IPS-11a (cell line): ENCODE measurements around the gene OR7D2.
"Not testable (repeated sequence)": the region's sequence is repeated elsewhere in the genome, so short reads cannot be mapped to it uniquely, and the experiment has no call there.

Experiments
- H3K4me3 ChIP-seq: one replicate; pipeline ENCODE4 v1.5.1; 2013; ENCODE audit warnings: low read depth, low read length, control low read depth

Gene OR7D2

DNA sequence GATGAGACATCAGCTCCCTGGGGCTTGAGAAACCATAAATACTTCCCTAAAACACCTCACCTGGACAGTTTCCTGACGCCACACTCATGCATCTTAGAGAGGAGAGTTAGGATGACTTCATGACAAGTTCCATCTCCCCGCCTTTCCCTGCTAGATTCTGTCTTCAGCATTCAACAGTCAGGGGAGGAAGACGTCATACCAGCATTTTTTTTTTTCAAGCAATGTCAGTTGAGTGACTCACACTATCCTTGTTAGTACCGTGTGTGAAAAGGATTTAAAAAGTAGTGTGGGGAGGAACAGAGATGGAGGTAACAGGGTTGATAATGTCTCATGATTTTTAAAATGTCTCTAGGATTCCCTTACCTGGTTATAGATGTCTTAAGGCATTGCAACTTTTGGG, at the start of gene OR7D2:
Gene OR7D2, plus strand, starts transcription at position 79 of the 400 bp plus-strand sequence. CDS start 6,803 bp downstream, outside the sequence.
- H3K4me3 ChIP-seq: no peak within 1 kb of the TSS

DNA sequence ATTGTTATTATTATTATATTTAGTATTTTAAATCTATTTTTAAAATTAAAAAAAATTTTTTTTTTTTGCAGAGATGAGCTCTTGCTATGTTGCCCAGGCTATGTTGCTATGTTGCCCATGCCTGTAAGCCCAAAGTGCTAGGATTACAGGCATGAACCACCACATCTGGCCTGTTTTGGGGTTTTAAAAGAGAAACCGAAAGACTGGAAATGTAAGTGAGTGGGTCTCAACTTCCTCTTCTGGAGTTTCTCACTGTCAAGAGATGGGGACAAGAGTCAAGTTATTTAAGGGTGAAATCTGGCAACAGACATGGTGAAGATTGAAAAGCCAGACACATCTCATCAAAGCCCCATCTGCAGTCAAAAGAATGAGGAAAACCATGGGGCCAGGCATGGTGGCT, 47.8 kb upstream of the OR7D2 start:
- no peak overlapping the region for H3K4me3 ChIP-seq

DNA sequence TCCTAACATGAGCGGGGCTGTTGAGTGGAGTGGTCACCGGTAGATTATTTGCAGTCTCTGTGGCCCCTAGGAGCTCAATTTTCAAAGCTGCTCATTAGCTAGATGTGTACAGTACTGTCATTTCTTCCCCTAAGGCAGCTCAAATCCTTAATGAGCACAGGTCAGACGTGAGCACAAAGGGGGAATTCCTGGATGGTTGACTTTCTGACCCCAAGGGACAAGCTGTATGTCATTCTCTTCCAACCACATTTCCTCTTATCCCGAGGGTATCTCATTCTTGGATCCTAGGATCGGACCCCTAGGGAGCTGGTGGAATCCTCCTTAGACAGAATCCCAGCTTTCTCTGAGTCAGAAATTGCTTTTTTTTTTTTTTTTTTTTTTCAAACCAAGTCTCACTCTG, 46.4 kb upstream of the OR7D2 start:
- no peak overlapping the region for H3K4me3 ChIP-seq

DNA sequence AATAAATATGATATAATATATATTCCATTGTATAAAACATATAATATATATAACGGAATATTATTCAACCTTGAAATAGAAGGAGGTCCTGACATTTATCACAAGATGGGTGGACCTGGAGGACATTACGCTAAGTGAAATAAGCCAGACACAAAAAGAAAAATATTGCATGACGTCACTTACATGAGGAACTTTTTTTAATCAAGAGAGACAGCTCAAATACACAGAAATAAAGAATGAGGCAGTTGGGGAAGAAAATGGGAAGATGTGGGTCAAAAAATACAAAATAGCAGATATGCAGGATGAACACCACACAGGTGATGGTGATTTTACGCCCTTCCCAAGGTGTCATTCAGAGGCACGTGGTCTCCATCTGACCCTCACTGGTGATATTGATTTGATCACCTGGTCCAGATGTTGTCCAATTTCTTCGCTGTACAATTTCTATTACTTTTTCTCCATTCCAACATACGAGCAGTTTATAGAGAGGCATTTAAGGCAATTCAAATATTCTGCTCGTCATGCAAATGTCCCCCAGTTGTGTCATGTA, 39.1 kb upstream of the OR7D2 start:
- peak overlapping the region; percentile 98 for H3K4me3 ChIP-seq

DNA sequence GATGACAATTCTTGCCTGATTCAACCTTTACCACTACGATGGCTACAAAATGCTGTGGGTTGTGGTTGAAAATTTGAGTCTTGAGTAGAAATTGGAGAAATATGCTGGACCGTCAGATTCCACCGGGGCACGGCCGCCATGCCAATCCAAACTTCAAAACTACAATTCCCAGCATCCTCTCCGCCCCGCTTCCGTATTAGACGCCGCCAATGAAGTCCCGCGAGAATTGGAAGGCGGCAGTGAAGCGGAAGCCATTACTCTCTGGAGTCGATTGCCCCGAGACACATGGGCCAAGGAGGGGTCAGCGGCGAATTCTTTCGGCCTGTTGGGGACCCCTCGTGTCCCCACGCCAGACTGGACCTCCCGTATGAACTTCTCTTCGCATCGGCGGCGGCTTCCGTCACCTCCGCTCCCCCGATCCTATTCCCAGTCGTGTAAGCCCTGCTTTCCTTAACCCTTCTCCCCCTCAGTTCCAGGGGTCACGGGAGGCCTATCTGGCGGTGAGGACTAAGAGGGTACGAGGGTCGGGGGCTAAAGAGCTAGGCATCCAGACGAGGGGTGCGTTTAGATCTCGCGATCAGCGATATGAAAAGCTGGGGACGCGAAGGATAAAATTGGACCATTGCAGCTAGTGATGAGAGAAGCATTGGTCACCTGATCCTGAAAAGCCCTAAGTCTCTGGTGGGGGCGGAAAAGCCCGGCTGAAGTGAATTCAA, 38.5 kb upstream of the OR7D2 start, which contains the start of gene ZNF317:
Gene ZNF317, plus strand, starts transcription at position 239 of the 716 bp plus-strand sequence. CDS start 15,620 bp downstream, outside the sequence.
- H3K4me3 ChIP-seq: peak within 1 kb of the TSS; percentile 98

DNA sequence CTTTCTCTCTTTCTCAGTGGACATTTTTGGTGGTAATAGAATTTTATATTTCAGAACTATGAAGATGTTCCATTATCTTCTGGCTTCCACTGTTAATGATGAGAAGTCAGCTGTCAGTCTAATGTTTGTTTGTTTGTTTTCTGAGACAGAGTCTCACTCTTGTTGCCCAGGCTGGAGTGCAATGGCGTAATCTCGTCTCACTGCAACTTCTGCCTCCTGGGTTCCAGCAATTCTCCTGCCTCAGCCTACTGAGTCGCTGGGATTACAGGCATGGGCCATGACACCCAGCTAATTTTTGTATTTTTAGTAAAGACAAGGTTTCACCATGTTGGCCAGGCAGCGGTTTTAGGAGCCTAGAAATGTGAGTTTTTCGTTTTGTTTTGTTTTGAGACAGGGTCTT, 33.9 kb upstream of the OR7D2 start:
- no peak overlapping the region for H3K4me3 ChIP-seq

DNA sequence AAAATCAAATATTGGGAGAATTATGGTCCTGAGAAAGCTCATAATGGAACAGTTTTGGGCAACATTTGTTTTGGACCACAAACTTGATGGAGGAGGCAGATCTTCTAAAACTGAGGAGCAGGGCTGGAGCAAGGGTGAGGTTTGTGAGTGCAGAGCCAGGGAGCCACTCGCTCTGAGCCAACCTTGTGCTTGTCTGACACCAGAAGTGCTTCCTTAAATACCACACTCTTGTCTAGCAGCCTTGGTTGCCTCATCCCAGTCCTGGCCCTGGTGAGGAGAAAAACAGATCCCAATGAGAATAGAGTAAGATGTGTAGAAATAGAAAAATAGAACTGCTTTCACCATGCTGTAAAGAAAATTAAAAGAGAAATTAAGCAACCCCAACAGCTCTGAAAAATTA, 31.9 kb upstream of the OR7D2 start:
- no peak overlapping the region for H3K4me3 ChIP-seq

DNA sequence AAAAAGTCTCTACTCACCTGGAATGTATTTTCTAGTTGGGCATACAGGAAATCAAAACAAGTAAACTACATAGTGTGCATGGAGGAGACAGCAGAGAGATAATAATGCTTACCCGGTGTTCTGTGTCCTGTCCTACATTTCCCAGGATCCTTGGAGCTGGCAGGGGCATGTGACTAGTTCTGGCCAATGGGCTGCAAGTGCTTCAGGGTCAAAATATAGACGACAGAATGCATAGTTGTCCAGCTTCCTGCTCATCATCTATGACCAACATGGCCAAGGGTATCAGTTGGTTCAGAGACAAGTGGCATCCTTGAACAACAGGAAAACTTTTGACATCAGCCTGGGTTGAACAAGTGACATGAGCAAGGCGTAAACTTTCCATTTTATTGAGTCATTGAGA, 30.1 kb upstream of the OR7D2 start:
- H3K4me3 ChIP-seq: no peak overlapping the region

DNA sequence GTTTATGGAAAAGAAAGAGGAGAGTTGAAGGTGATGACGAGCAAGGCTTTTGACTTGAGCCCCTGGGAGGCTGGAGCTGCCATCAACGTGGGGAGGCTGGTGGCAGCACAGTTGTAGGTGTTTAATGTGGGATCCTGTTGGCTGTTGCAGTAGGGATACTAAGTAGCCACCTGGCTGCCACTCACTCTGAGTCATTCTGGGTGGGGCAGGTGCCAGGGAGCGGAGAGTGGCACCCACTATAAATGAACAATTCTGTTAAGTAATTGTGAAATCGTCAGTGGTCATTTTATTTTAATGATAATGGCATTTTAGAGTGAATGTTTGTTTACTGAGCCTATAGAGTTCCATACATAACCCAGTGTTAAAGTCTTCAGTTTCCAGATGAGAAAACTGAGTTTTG, 28.8 kb upstream of the OR7D2 start:
- no peak overlapping the region for H3K4me3 ChIP-seq

DNA sequence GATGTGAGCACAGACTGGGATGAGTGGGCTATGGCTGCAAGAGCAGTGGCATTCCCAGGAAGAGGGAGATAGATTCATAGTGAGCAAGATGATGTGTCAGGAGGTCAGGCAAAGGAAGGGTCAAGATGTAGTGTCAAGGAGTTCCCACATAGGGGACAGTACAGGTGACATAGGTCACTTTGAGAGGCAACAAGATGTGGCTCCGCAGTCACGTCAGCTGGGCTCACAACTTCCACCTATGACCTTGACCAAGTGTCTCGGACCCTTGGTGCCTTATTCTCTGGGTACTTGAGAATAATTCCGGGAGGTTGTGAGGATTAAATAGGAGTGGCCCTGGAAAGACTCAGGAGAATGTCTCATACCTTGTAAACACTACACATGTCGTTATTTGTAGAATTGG, 28.1 kb upstream of the OR7D2 start:
- no peak overlapping the region for H3K4me3 ChIP-seq

DNA sequence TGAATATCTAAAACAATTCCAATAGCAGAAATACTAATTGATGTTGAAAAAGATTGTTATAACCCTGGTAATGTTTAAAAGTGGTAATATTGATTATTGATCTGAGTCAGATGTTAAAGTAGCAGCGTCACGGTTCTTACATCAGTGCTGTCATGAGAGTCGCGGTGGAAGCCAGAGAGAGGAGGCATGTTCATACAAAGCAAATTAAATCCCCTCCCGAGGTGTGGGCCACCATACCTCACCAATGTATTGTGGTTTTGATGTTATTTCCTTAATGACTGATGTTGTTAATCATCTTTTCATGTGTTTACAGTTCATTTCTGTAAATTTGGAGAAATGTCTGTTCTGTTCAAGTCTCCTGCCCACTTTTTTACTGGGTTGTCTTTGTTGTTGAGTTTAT, 27.4 kb upstream of the OR7D2 start:
- no peak overlapping the region for H3K4me3 ChIP-seq

DNA sequence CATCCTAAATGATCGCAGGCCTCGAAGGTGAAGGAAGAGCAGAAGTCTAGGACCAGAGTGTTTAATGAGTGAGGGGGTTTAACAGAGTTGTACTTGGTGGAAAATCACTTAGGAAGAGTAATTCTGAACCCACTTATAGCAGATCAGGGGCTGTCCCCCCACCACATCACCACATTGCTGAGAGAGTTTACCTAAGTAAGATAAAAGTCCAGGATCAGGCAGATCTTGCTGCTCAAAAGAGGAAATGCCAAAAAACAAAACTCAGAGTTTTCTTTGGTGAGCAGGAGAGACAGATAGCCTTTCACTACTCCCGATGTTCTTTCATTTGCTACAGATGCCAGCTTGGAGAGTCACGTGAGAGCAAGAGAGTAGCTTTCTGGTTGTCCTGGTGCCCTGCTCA, 23.2 kb upstream of the OR7D2 start:
- H3K4me3 ChIP-seq: no peak overlapping the region

DNA sequence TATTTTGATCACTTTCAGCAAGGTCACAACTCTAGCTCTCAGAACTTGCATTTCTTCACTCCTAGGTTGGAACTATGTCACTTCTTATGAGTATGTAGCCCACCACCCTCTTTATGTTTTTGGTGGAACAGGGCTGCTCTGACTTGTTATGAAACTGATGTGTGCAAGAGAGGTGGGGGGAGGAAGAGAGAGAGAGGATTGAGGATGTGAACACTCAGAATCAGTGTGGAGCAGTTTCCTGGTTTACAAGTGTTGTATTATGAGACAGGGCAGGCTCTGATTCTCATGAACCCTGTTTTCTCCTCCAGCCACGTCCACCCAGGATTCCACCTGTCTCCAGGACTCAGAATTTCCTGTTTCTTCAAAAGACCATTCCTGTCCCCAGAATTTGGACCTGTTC, 22.5 kb upstream of the OR7D2 start:
- H3K4me3 ChIP-seq: no peak overlapping the region

DNA sequence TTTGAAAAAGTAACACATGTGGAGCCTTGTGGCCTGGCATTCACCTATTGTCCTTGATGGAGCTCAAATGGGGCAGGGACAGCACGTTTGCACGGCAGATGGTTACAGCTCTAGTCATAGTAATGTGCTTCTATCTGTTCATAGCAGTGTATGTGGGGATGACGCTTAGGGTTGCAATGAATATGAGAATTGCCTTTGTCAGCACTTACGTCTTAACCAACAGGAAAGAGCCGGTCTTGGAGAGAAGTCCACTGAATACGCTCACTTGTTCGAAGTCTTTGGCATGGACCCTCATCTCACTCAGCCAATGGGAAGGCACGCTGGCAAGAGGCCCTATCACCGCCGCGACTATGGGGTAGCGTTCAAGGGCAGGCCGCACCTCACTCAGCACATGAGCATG, 18.9 kb upstream of the OR7D2 start:
- no peak overlapping the region for H3K4me3 ChIP-seq

DNA sequence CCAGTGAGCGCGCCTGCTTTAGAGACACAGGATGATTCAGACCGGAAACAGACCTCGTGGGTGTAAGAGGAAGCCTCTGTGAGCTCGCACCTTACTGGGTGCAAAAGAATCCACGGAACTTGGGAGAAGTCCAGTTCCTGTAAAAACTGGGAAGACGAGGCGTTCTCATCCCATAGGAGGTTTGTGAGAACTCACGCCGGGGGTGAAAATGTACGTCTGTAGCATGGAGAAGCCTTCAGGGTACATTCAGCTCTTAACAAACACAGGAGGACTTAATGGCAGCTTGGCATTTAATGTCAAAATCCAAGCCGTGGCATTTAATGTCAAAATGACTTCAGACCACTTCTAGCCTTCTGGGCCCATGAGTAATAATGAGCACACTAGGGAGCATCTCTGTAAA, 17.4 kb upstream of the OR7D2 start:
- no peak overlapping the region for H3K4me3 ChIP-seq

DNA sequence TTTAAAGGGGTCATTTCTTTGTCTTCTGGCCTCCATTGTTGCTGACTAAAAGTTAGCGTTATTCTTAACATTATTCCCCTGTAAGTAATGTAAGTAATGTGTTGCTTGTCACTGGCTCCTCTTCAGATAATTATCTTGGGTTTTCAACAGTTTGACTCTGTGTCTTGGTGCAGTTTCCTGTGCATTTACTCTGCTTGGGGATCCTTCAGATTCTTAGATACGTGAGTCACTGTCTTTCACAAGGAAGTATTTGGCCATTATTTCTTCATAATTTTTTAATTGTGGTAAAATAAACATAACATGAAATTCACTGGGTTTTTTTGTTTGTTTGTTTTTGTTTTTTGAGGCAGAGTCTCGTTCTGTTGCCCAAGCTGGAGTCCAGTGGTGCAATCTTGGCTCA, 13.5 kb upstream of the OR7D2 start:
- H3K4me3 ChIP-seq: no peak overlapping the region

DNA sequence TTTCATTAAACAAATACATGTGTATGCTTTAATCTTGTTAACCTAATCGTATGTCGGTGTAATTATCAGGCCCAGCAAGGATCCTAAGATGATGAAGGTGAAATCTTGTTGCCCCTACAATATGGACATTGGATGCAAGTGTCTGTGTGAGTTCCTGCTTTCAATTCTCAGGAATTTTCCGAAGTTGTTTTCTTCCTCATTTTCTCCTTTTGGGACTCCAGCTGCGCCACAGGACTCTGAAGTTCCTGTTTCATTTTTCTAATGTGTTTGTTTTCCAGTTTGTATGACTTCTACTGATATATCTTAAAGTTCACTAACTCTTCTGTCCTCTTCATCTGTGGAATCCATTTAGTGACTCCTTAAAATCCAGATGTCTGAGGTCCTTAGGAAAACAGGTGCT, 11.9 kb upstream of the OR7D2 start:
- H3K4me3 ChIP-seq: no peak overlapping the region

DNA sequence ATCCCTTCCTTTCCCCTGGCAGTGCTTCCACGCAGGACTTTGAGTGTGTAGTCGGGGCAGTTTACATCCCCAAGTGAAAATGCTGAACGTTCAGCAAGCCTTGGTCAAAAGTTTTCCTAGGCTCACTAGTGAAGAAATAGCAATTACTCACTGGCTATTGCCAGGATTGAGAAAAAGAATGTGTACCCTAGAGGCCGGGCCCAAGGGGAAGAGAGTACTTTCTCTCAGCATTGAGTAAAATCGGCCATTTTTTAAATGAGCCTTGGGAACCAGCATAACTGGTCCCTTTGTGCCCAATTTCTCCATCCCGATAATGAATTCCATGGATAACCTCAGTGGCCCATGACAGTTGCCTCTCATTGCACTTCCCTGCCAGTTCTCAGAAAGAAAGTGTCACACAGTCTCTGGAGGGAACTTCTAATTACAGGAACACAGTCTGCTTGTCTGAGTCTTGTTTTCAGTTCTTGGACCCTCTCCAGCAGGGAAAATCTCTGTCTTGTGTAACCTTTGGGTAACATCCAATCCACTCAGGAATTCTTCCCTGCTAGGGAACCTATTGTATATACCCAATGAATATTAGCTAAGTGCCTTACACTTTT, 7.3 kb upstream of the OR7D2 start:
- no peak overlapping the region for H3K4me3 ChIP-seq

DNA sequence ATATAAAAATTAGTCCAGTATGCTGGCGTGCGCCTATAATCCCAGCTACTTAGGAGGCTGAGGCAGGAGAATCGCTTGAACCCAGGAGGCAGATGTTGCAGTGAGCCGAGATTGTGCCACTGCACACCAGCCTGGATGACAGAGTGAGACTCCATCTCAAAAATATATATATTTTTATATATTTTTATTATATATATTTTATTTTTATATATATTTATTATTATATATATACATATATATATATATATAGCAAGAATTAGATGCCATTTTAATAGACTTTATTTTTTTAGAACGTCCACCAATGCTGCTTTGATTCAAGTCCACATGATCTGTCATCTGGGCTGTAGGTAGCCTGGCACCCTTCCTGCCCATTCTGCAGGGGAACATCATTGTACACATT, 3.5 kb upstream of the OR7D2 start:
- no peak overlapping the region for H3K4me3 ChIP-seq

DNA sequence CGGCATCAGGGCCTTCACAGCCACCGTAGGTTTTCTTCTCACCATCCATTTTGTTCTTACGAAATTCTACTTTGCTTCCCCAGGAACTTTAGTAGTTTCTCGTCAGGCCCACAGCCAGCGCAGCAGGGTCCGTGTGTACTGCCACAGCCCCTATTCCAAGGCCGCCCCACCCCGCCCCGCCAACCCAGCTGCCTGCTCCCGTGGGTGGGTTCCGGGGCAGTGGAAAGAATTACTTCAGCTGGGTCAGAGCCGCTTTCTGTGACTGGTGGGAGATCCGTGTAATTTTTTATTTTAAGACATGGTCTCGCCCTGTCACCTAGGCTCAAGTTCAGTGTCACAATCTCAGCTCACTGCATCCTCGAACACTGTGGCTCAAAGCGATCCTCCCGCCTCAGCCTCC, 4.2 kb downstream of the OR7D2 start:
- no peak overlapping the region for H3K4me3 ChIP-seq

DNA sequence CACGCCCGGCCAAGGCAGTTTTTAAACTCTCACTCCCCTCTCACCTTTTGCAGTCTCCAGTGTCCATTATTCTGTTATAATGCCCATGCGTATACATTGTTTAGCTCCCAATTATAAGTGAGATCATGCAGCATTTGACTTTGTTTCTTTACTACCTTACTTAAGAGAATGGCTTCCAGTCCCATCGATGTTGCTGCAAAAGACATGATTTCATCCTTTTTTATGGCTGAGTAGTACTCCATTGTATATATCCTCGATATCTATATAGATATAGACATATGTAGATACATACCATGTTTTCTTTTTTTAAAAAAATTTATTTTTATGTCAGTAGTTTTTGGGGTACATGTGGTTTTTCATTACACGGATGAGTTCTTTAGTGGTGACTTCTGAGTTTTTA, 8.4 kb downstream of the OR7D2 start:
- H3K4me3 ChIP-seq: no peak overlapping the region

DNA sequence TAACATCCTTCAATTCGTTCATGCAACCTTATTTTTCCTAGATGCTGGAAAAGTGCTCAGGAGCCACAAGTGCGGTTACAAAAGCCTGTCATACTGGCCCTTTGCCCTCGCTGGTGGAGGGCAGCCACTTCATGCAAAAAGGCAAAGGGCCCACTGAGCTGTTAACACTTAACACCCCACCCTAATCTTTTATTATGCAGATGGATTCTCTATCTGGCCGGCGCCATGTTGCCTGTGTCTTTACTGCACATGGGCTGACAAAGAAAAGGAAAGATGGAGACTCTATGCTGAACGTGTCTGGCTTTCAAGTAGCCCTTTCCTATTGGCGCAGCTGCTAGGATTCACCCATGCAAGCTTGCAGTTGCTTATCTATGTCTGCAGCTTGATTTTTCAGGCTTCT, 10.8 kb downstream of the OR7D2 start:
- H3K4me3 ChIP-seq: no peak overlapping the region

DNA sequence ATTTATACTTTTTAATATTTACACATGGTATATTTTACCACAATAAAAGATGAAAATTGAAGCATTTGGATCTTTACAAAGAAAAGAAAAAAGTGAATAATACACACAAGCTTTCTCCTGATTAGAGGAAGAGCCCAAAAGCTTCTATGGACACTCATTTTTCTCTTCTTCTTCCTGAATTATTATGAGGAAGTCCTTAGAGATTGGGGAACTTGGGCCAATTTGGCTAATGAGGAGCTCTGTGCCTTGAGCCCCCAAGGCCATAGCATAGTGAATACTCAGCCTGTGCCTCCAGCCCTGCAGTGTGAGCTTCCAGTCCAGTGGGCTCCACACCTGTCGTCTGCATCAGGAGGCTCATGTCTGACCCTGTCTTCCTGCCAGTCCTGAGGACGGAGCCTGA, 19.3 kb downstream of the OR7D2 start:
- not testable (repeated sequence) for H3K4me3 ChIP-seq
